ENCODE results near the gene MUC15. TPM values are rescaled to one million over a fixed set of nuclear protein-coding genes. Genes with fewer than 3 reads are reported as not detected.

MUC15 gene
- total and polyA plus RNA-seq, 2 of the 8 experiments (the other 6 are each of a cell fraction or from before 2014, with no cell fraction given) = not detected

GRCh38 chr11:26578998-26579661, 7.1 kb upstream of the MUC15 start:
- Histone ChIP-seq H2BK20ac (ENCODE audit: low read length) (no peak overlapping the region), H2BK15ac (ENCODE audit: low read length) (no peak overlapping the region), H3K23ac (ENCODE audit: insufficient read length) (no peak overlapping the region), H3K4me3 (ENCODE audit: extremely low read depth in 1 of 4, insufficient read depth in 2 of 4, low read depth in 3 of 4, low read length in 4 of 4) (no peak overlapping the region; a peak in 1 of 8 replicates), H3K9ac (replicated peaks in 1 of 4; ENCODE audit: extremely low read depth in 1 of 4, low read depth in 3 of 4, low read length in 3 of 4) (no peak overlapping the region), H4K20me1 (replicated peaks in 1 of 2; ENCODE audit: control insufficient read depth in 1 of 2, insufficient read depth in 2 of 2, low read length in 2 of 2) (no peaks in the 10 kb centered on the region), H3K27me3 (replicated peaks in 1 of 4; ENCODE audit: control insufficient read depth in 3 of 4, extremely low read depth in 1 of 4, insufficient read depth in 3 of 4, low read length in 3 of 4) (no peaks in the 10 kb centered on the region), H2AFZ (ENCODE audit: low read length) (no peak overlapping the region), H2AK5ac (ENCODE audit: low read depth, low read length) (no peak overlapping the region), H3K9me3 (ENCODE audit: insufficient read depth in 2 of 2, low read depth in 1 of 2, low read length in 1 of 2) (no peaks in the 10 kb centered on the region), H2BK12ac (ENCODE audit: low read depth, low read length) (no peak overlapping the region), H2BK5ac (ENCODE audit: low read depth, low read length) (no peak overlapping the region), H3K18ac (ENCODE audit: extremely low read depth, low read length) (no peak overlapping the region), H3K56ac (replicated peaks; ENCODE audit: insufficient read length, low read depth, low read length) (no peak overlapping the region), H3K23me2 (ENCODE audit: low read depth, low read length) (no peaks in the 10 kb centered on the region), H4K8ac (ENCODE audit: extremely low read depth, insufficient read depth, low read length) (no peak overlapping the region), H3K14ac (ENCODE audit: insufficient read length) (no peak overlapping the region), H2BK120ac (replicated peaks; ENCODE audit: low read depth, low read length) (no peak overlapping the region), H3K4me2 (ENCODE audit: insufficient read depth in 1 of 2, low read depth in 2 of 2, low read length in 2 of 2) (0 out of 4 replicates have a peak overlapping the region, but pooled peaks of 1 of the 2 experiments have one; percentile 33), H3K79me2 (ENCODE audit: control insufficient read depth in 1 of 2, insufficient read depth in 2 of 2, low read length in 2 of 2) (no peaks in the 10 kb centered on the region), H3K4ac (replicated peaks; ENCODE audit: insufficient read length, low read depth, low read length) (no peak overlapping the region), H4K91ac (replicated peaks; ENCODE audit: insufficient read length, low read length) (no peak overlapping the region), H3K79me1 (ENCODE audit: low read depth, low read length) (no peaks in the 10 kb centered on the region), H4K5ac (ENCODE audit: insufficient read length, low read depth, low read length) (no peak overlapping the region), H3K36me3 (ENCODE audit: control insufficient read depth in 2 of 4, insufficient read depth in 4 of 4, low read length in 3 of 4) (no peaks in the 10 kb centered on the region), H3K27ac (ENCODE audit: low read depth, low read length) (no peak overlapping the region), H3K4me1 (replicated peaks in 1 of 4; ENCODE audit: control insufficient read depth in 3 of 4, insufficient read depth in 4 of 4, low read length in 3 of 4) (no peaks in the 10 kb centered on the region)
- no peak for TF ChIP-seq USF2 (IDR thresholded peaks at IDR 0.05; ENCODE audit: low read length)
- no peak for TF ChIP-seq SAP30 (IDR thresholded peaks at IDR 0.05; ENCODE audit: insufficient read depth, insufficient replicate concordance, low read length)
- TF ChIP-seq ASH2L (IDR thresholded peaks at IDR 0.05; ENCODE audit: low read length) = no peak
- no peak for TF ChIP-seq TBP (IDR thresholded peaks at IDR 0.05; ENCODE audit: low read depth, low read length)
- no peak for TF ChIP-seq NRF1 (IDR thresholded peaks at IDR 0.05; ENCODE audit: low read depth, low read length)
- TF ChIP-seq TAF1 (IDR thresholded peaks at IDR 0.05; ENCODE audit: low read depth, low read length) = no peak
- TF ChIP-seq KDM1A (IDR thresholded peaks at IDR 0.05; ENCODE audit: borderline replicate concordance, low read length) = no peak
- 94% methylated on average over 1 of the region's 1 CpG; no CpG with 5 or more reads in 1 of the 2 experiments for whole genome bisulfite sequencing, 2 experiments (ENCODE audit: extremely low coverage in 1 of 2, insufficient coverage in 1 of 2, insufficient read length in 1 of 2, insufficient replicate concordance in 2 of 2, low coverage in 1 of 2, low lambda C conversion rate in 2 of 2, missing lambda C conversion rate in 1 of 2)
- ChIA-PET CTCF (ENCODE audit: partially characterized antibody) (no interaction called here), POLR2A (ENCODE audit: partially characterized antibody) (no interaction called here)
- FAIRE-seq (peak; percentile 32), DNase-seq (ENCODE audit: low read depth in 1 of 2, low spot score in 2 of 2) (no peak)
